Activated naive CD4-positive, alpha-beta T cell treated with anti-CD3 and anti-CD28 coated beads, Interleukin-2, amount 50 U/mL, for 72 hours (primary cell): ENCODE results near the gene VN1R2. TPM values are rescaled to one million over a fixed set of nuclear protein-coding genes. Genes with fewer than 3 reads are reported as not detected.
"Not testable (repeated sequence)": the region's sequence is repeated elsewhere in the genome, so short reads cannot be mapped to it uniquely, and the experiment has no call there.

Experiments
- ATAC-seq, 2 donors: fragments of 150-1000 bp; cut with Tn5 transposase; 2 replicates each; pipeline ENCODE4 v1.10.0; 2021; ENCODE audit warnings: mild to moderate bottlenecking in 2 of 2, moderate library complexity in 2 of 2
- DNase-seq, 2 donors: peaks; one replicate each; pipeline ENCODE4 v3.0.0; 2021 to 2022; ENCODE audit warnings: low spot score in 2 of 2
- H3K27ac Mint-ChIP-seq, 2 donors: one replicate each; pipeline ENCODE4 v1.8.0; 2022; ENCODE audit warnings: mild to moderate bottlenecking in 2 of 2, mixed read lengths in 2 of 2
- H3K36me3 Mint-ChIP-seq, 2 donors: one replicate each; pipeline ENCODE4 v1.8.0; 2022; ENCODE audit warnings: mixed read lengths in 2 of 2
- H3K9me3 Mint-ChIP-seq, 2 donors: one replicate each; pipeline ENCODE4 v1.8.0; 2022; ENCODE audit warnings: mixed read lengths in 2 of 2
- total RNA-seq, 2 donors: library from RNA; stranded (reverse); gene quantifications; one replicate each; pipeline ENCODE4 v1.2.3, GENCODE V29; 2022

The VN1R2 gene
- total RNA-seq, 2 donors from 2014 or later: not detected

DNA sequence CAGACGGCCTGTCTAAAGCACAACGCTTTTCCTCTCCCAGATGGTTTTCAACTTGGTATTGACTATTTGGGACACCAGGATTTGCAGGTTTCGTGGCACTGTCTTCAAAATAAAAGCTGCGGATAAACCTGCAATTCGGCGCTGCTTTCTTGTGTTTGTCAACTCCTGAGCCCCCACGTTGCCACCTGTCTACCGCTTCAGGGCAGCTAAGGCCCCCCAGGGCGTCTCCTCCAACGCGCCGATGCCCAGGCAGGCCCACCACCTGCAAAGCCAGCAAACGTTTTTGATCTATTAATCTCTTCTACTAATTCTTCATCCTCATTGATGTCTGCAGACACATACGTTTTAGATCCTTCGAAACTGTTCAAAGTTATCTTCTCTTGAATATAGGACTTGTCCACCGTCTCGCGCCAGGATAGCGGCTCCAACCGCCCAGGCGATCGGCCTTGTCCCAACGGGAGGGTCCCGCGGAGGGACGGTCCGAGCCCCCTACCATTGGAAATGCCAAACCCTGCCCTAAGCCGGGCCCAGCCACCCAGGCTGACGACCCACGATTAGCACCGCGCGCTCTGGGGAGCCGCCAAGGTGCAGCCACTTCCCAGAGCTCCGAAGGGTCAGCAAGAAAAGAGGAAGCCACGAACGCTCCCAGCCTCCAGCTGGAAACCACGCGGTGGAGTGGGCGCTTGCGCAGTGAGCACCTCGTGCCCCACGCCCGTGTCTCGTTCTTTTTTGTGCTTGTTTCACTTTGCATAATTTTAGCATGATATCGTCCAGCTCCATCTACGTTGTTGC lies 32.9 kb downstream of the VN1R2 start:
- DNase-seq (no peak), ATAC-seq (no peak)
- Mint-ChIP-seq H3K36me3 (peaks cover 21 to 39% of the 10 kb centered on the region in 2 donors), H3K9me3 (peaks cover 21 to 43% of the 10 kb centered on the region in 2 donors), H3K27ac (no peak overlapping the region)

DNA sequence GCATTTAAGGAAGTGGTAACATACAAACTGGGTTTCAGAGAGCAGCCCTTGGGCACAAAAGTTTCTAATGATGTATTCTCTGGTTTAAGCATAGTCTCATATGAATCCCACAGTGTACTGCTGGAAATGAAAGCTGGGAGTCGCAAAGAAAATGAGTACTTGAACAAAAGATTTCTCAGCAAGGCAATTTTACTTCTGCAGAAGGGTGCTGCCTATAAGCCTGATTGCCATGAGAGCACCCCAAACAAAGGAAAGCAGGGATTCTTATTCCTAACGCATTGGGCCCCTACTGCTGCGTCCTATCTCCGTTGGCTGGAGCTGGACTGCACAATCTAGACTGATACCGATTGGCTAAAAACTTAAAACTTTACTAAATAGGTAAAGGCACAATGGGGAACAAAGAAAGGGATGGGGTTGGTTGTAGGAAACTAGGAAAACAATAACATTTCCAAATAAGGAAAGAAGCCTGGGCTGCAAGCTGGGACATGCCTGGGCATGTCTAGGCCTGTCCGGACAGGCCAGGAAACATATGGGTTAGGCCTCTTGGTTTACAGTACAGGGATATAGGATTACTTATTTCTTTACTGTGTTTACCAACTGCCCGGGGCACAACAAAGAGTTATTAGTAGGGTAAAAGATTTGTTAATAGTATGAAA lies 36.8 kb downstream of the VN1R2 start:
- H3K9me3 Mint-ChIP-seq: peaks cover 22 to 44% of the 10 kb centered on the region in 2 donors
- H3K27ac Mint-ChIP-seq: peak overlapping the region in 1 of 2 donors; percentile 95
- ATAC-seq: peak in 1 of 2 donors; percentile 39
- peaks cover 28 to 47% of the 10 kb centered on the region in 2 donors for H3K36me3 Mint-ChIP-seq
- DNase-seq: no peak

DNA sequence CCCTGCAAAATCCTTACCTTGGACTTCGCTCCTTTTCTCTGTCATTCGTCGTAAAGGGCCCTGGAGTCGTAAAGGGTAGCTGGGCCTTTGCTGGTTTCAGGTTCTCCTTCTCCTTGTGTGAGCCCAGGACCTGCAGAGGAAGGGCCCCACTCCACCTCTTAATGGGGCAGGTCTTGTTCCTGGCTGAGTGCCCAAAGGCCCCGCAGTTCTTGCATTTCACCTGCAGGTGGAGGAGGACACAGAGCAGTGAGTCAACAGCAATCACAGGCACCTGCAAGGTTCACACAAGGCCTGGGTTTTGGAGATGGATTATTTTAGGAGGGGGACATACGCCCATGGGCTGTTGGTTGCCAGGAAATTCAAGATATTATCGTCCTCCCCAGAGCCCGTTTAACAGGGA lies 43.2 kb downstream of the VN1R2 start:
- Mint-ChIP-seq H3K9me3 (peaks cover 15 to 16% of the 10 kb centered on the region in 2 donors), H3K36me3 (peaks cover 18 to 27% of the 10 kb centered on the region in 2 donors)
- DNase-seq, ATAC-seq, H3K27ac Mint-ChIP-seq: not testable (repeated sequence)

DNA sequence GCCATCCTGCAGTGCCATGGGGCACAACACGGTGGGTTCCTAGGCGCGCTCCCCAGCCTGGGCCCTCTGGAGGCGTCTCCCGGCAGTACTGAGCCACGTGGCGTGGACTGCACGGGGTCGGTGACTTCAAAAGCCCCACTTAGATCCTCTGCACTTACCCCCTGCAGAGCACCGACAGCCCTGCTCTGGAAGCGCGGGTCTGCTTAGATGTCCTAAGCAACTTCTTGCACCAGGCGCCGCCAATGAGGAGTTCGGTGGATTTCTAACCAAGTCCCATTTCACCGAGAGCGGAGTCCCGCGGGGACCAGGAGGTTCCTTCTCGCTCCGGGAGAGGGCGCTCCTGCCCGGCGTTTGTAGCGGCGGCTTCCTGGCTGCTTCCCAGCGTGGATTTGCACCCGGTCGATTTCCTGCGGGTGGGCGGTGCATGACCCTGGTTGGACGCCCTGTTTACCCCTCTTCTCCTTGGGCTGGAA lies 50.3 kb downstream of the VN1R2 start:
- H3K27ac Mint-ChIP-seq: no peak overlapping the region
- DNase-seq: peak in 1 of 2 donors; percentile 15

More for the DNA sequence above, 50.3 kb downstream of the VN1R2 start:
- H3K9me3 Mint-ChIP-seq: peaks cover 21 to 27% of the 10 kb centered on the region in 2 donors
- H3K36me3 Mint-ChIP-seq: peaks cover 22 to 39% of the 10 kb centered on the region in 2 donors
- ATAC-seq: peak; percentile 18 to 20

Other genes starting within 250 kb of the VN1R2 start
- gene ERVV-1, start 244.4 kb upstream of the VN1R2 start, total RNA-seq: not detected
- gene ERVV-2, start 213.6 kb upstream of the VN1R2 start, total RNA-seq: not detected
- 10 to 100 TPM; 32.7 to 54.8 TPM for gene ZNF160, start 154.9 kb upstream of the VN1R2 start, total RNA-seq
- gene ZNF415, start 125.4 kb upstream of the VN1R2 start, total RNA-seq: 1 to 10 TPM; 1.6 to 2.8 TPM
- gene ZNF347, start 99.2 kb upstream of the VN1R2 start, total RNA-seq: 1 to 10 TPM; 5.6 TPM
- gene ZNF665, start 64.9 kb upstream of the VN1R2 start, total RNA-seq: 1 to 10 TPM; 3.1 to 4.4 TPM
- 1 to 10 TPM; 2.9 to 6.1 TPM for gene ZNF677, start 3.4 kb upstream of the VN1R2 start, total RNA-seq
- not detected for gene VN1R4, start 9.4 kb downstream of the VN1R2 start, total RNA-seq
- 1 to 10 TPM; 4.7 to 6.2 TPM for gene ZNF845, start 75.5 kb downstream of the VN1R2 start, total RNA-seq
- gene ZNF525, start 107.4 kb downstream of the VN1R2 start, total RNA-seq: 10 to 100 TPM; 19.3 to 27.4 TPM
- gene ZNF765, start 136.9 kb downstream of the VN1R2 start, total RNA-seq: 10 to 100 TPM; 10.1 to 11.7 TPM
- gene ZNF761, start 173.7 kb downstream of the VN1R2 start, total RNA-seq: 10 to 100 TPM in 1 of 2 donors, 1 to 10 TPM in 1; 9.5 to 14.3 TPM
- gene ZNF813, start 209.4 kb downstream of the VN1R2 start, total RNA-seq: 1 to 10 TPM; 5.6 to 7.1 TPM